T follicular helper cell (primary cell): Measurements from ENCODE around the gene DEPDC7.

Source experiments
- DNase-seq: peaks from one replicate; pipeline ENCODE4 v3.0.0-alpha.2; 2020; ENCODE audit warnings: low read depth

DEPDC7 gene

GRCh38 chr11:33062137-33062536 is 46.5 kb downstream of the DEPDC7 start:
- DNase-seq: no peak

GRCh38 chr11:33063326-33063881 is 47.7 kb downstream of the DEPDC7 start:
- DNase-seq: no peak

GRCh38 chr11:33064033-33064825 is 48.6 kb downstream of the DEPDC7 start:
- DNase-seq: no peak

GRCh38 chr11:33064866-33065265 is 49.2 kb downstream of the DEPDC7 start:
- no peak for DNase-seq

GRCh38 chr11:33065445-33066178 is 49.9 kb downstream of the DEPDC7 start:
- peak; percentile 58 for DNase-seq

- DNase-seq: no peak
Observed at GRCh38 chr11:33067294-33067693, 51.6 kb downstream of the DEPDC7 start.

- no peak for DNase-seq
Observed at GRCh38 chr11:33068611-33069340, 53.1 kb downstream of the DEPDC7 start.

- no peak for DNase-seq
Observed at GRCh38 chr11:33072465-33072864, 56.8 kb downstream of the DEPDC7 start.
